Measurements from ENCODE around the gene ZG16B. TPM values are rescaled to one million over a fixed set of nuclear protein-coding genes. Genes with fewer than 3 reads are reported as not detected.
A peak's percentile ranks its signal among the peaks of the same experiment; 100 is the strongest.

The ZG16B gene
- total RNA-seq, 1 experiment from 2014 or later: not detected

- Mint-ChIP-seq H3K27ac (peak overlapping the region in 1 of 3 experiments; percentile 1; a peak in 2 of 7 replicates), H3K27me3 (ENCODE audit: low read depth) (peaks cover 7% of the 10 kb centered on the region), H3K9me3 (no peaks in the 10 kb centered on the region; a peak in 2 of 5 replicates), H3K4me3 (no peak overlapping the region; a peak in 1 of 5 replicates), H3K36me3 (ENCODE audit: insufficient read depth in 1 of 3, low read depth in 3 of 3) (no peaks in the 10 kb centered on the region), H3K4me1 (peaks cover 17 to 19% of the 10 kb centered on the region in 2 experiments)
- Histone ChIP-seq H2AFZ (ENCODE audit: low read length) (no peak overlapping the region), H4K5ac (ENCODE audit: insufficient read length, low read depth, low read length) (no peak overlapping the region), H3K27ac (ENCODE audit: insufficient read length, low read depth, low read length) (no peak overlapping the region), H3K23ac (ENCODE audit: insufficient read length, low read depth, low read length) (no peak overlapping the region), H3K9ac (ENCODE audit: extremely low read depth, insufficient read length, low read length) (no peak overlapping the region), H3K56ac (ENCODE audit: insufficient read length, low read depth, low read length) (no peak overlapping the region), H2BK15ac (ENCODE audit: low read depth, low read length) (no peak overlapping the region), H2BK20ac (ENCODE audit: low read depth, low read length, poor library complexity, severe bottlenecking) (no peak overlapping the region), H3K79me1 (ENCODE audit: insufficient read depth, low read depth, low read length, poor library complexity, severe bottlenecking) (no peaks in the 10 kb centered on the region), H2AK5ac (ENCODE audit: insufficient read length, low read length) (no peak overlapping the region), H3K14ac (ENCODE audit: insufficient read depth, low read length) (no peak overlapping the region), H2BK12ac (ENCODE audit: insufficient read length, low read depth, low read length) (no peak overlapping the region), H4K91ac (ENCODE audit: insufficient read length, low read depth, low read length) (no peak overlapping the region), H3K4me1 (ENCODE audit: insufficient read depth, low read length) (peaks cover 3% of the 10 kb centered on the region; the same call in 1 of the 2 replicates), H2BK5ac (ENCODE audit: insufficient read length, low read length) (no peak overlapping the region), H3K79me2 (ENCODE audit: insufficient read depth, low read length) (no peaks in the 10 kb centered on the region), H3K4ac (ENCODE audit: low read depth, low read length) (no peak overlapping the region), H3K18ac (ENCODE audit: insufficient read length, low read depth, low read length) (no peak overlapping the region), H3K27me3 (ENCODE audit: insufficient read depth, low read length) (no peaks in the 10 kb centered on the region; the same call in 1 of the 2 replicates), H2BK120ac (ENCODE audit: low read depth, low read length, poor library complexity, severe bottlenecking) (no peak overlapping the region), H4K20me1 (ENCODE audit: control insufficient read depth, insufficient read depth, insufficient read length) (no peaks in the 10 kb centered on the region), H4K8ac (replicated peaks; ENCODE audit: insufficient read length, low read depth, low read length) (no peak overlapping the region), H3K9me3 (ENCODE audit: control insufficient read depth, low read depth, low read length) (no peaks in the 10 kb centered on the region), H3K23me2 (ENCODE audit: insufficient read length, low read depth, low read length, poor library complexity, severe bottlenecking) (no peaks in the 10 kb centered on the region), H3T11ph (ENCODE audit: low read length) (no peak overlapping the region), H3K4me2 (ENCODE audit: insufficient read depth, insufficient read length, low read length) (no peak overlapping the region)
- TF ChIP-seq, protein P1, sequence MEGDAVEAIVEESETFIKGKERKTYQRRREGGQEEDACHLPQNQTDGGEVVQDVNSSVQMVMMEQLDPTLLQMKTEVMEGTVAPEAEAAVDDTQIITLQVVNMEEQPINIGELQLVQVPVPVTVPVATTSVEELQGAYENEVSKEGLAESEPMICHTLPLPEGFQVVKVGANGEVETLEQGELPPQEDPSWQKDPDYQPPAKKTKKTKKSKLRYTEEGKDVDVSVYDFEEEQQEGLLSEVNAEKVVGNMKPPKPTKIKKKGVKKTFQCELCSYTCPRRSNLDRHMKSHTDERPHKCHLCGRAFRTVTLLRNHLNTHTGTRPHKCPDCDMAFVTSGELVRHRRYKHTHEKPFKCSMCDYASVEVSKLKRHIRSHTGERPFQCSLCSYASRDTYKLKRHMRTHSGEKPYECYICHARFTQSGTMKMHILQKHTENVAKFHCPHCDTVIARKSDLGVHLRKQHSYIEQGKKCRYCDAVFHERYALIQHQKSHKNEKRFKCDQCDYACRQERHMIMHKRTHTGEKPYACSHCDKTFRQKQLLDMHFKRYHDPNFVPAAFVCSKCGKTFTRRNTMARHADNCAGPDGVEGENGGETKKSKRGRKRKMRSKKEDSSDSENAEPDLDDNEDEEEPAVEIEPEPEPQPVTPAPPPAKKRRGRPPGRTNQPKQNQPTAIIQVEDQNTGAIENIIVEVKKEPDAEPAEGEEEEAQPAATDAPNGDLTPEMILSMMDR (conservative IDR thresholded peaks at IDR 0.05): no peak
- DNase-seq: no peak
- WGBS (ENCODE audit: extremely low coverage, insufficient read length, low lambda C conversion rate): 100% methylated on average over 3 of the region's 13 CpGs
Observed at GRCh38 chr16:2836646-2837508, 6.8 kb downstream of the ZG16B start.

All from H9 (cell line).